Left ventricle myocardium superior (tissue), 1 donor: ENCODE measurements around the gene FLVCR2. TPM values are rescaled to one million over a fixed set of nuclear protein-coding genes. Genes with fewer than 3 reads are reported as not detected.
"Not testable (repeated sequence)": the region's sequence is repeated elsewhere in the genome, so short reads cannot be mapped to it uniquely, and the experiment has no call there.

ENCODE experiments used
- ATAC-seq: fragments of 200-7000 bp; cut with Tn5 transposase; one replicate; pipeline ENCODE4 v1.9.1; 2020; ENCODE audit warnings: mild to moderate bottlenecking, moderate library complexity
- DNase-seq: peaks from one replicate; pipeline ENCODE4 v3.0.0-alpha.2; 2020
- intact Hi-C: fragments of 100-400 bp; cut with micrococcal nuclease; formaldehyde crosslinking; loops from one replicate; pipeline ENCODE4 v1.11.0; 2022
- total RNA-seq: library from RNA; stranded (reverse); fragmentation: NEBNext Ultra II Directional; extraction: Animal tissue kit (Norgen Biotek cat#: 25700); gene quantifications from one replicate; pipeline ENCODE4 v1.2.1, GENCODE V29; 2021
- donor health status: DM: no; HTN: yes; CAD: no; lungs with severe emphysema.

The FLVCR2 gene
- total RNA-seq, 1 donor from 2014 or later, result 5.6 TPM

DNA sequence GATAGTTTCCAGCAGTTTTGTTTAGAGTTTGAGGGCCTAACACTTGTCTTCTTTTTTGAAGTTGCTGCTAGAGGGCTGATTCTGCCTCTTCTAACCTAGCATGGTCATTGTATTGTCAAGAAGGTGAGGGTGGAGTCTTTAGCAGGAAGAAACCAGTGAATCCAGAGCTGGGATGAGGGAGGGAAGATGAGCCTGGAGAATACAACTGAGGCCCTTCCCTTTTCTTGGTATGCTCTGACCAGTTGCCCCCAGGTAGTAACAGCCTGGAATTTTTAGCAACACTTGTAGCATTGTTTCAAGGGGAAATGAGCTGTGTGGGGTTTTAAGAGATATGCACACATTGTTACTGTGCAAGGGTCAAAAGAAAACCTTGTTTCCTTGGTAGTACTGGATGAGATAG, 9.0 kb downstream of the FLVCR2 start:
- intact Hi-C loops, result no loop called here
- no peak for DNase-seq
- ATAC-seq, result no peak

DNA sequence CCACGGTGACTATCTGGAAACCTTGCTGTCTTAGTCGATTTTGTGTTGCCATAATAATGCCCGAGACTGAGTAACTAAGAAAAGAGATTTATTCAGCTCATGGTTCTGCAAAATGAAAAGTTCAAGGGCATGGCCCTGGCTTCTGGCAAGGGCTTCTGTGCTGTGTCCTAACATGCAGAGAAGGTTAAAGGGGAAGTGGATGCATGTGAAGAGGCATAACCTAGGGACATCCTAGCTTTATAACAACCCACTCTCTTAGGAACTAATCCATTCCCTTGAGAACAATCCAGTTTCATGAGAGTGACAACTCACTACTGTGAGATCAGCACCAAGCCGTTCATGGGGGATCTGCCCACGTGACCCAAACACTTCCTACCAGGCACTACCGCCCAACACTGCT, 11.5 kb downstream of the FLVCR2 start:
- intact Hi-C loops, result no loop called here
- no peak for DNase-seq
- ATAC-seq, result no peak

DNA sequence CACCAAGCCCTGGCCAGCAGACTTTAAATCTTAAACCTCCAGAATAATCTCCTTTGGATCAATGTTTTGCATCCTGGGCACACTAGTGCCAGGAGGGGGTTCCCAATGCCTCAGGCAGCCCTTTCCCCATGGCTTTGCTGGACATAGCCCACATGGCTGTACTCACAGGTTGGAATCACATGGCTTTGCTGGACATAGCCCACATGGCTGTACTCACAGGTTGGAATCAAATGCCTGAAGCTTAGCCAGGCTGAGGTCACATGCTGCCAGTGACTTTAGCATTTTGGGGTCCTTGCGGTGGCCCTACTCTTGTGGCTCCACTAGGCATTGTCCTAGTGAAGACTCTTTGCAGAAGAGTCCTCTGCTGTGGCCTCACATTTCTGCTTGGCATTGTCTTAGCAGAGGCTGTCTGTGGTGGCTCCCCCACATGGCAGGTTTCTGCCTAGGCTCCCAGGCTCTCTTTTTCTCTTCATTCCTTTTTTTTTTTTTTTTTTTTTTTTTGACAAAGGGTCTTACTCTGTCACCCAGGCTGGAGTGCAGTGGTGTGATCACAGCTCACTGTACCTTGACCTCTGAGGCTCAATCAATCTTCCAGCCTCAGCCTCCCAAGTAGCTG, 13.0 kb downstream of the FLVCR2 start:
- intact Hi-C loops, result no loop called here
- ATAC-seq, result peak; percentile 37

DNA sequence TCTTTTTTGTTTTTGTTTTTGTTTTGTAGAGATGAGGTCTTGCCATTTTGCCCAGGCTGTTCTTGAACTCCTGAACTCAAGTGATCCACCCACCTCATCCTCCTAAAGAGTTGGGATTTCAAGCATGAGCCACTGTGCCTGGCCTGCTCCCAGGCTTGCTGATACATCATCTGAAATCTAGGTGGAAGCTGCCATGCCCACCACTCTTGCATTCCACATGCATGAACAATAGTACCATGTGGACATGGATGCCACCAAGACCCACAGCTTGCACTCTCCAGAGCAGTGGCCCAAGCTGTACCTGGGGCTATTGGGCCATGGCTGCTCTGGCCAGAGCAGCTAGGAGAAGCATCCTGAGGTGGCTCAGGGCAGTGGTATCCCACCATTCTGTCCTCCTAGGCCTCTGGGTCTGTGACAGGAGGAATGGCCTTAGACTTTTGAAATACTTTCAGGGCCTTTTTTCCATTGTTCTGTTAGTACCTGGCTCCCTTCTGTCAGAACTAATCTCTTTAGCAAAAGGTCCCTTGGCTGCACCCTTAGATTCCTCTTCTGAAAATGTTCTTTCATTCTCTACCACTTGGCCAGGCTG, 13.7 kb downstream of the FLVCR2 start:
- no peak for DNase-seq
- no peak for ATAC-seq
- intact Hi-C loops, result no loop called here

More for the DNA sequence above, 13.0 kb downstream of the FLVCR2 start:
- DNase-seq, result no peak

DNA sequence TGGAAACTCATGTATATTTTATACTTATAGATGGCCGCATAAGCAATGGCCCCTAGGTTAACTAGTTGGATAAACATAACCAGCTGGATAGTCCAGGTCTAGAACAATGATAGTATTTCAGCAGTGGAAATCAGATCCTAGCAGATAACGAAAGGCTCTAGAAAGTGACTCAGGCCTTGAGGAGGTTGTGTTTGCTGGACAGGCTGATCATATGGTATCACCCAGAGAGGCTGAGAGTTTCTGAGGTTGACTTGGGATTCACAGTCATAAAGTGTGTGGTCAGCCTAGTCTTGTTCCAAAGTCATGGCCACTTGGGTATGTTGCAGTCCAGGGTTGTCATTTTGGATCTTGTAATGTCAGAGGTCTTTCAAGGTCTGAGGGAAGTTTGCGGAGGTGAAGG, 16.8 kb downstream of the FLVCR2 start:
- intact Hi-C loops, result no loop called here
- ATAC-seq, result no peak
- no peak for DNase-seq

DNA sequence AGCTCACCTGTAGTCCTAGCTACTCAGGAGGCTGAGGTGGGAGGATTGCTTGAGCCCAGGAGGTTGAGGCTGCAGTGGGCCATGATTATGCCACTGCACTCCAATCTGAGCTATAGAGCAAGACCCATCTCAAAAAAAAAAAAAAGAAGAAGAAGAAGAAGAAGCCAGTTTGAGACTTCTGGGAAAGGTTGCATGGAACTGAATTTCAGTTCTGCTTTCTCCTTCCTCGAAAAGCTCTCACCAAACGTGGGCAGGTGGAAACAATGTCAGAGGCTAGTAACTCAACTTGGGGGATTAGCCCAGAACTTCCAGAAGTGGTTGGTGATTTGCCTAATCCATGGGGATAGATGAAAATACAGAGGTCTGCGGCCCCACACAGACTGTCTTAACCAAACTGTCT, 18.7 kb downstream of the FLVCR2 start:
- no peak for DNase-seq
- ATAC-seq, result no peak
- intact Hi-C loops, result no loop called here

DNA sequence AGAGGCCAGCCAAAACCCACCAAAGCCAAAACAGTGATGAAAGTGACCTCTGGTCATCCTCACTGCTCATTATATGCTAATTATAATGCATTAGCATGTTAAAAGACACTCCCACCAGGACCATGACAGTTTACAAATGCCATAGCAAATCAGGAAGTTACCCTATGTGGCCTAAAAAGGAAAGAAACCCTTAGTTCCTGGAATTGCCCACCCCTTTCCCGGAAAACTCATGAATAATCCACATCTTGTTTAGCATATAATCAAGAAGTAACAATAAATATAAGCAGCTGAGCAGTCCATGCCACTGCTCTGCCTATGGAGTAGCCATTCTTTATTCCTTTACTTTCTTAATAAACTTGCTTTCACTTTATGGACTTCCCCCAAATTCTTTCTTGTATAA, 21.7 kb downstream of the FLVCR2 start:
- intact Hi-C loops, DNase-seq, ATAC-seq: not testable (repeated sequence)

DNA sequence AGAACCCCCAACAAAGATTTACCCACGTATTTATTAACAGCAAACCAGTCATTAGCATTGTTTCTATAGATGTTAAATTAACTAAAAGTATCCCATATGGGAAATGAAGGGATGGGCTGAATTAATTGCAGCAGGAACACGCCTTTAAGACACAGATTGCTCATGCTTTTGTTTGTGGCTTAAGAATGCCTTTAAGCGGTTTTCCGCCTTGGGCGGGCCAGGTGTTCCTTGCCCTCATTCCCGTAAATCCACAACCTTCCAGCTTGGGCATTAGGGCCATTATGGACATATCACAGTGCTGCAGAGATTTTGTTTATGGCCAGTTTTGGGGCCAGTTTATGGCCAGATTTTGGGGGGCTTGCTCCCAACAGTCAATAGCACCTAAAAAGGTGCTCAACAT, 22.6 kb downstream of the FLVCR2 start:
- intact Hi-C loops, ATAC-seq, DNase-seq: not testable (repeated sequence)

DNA sequence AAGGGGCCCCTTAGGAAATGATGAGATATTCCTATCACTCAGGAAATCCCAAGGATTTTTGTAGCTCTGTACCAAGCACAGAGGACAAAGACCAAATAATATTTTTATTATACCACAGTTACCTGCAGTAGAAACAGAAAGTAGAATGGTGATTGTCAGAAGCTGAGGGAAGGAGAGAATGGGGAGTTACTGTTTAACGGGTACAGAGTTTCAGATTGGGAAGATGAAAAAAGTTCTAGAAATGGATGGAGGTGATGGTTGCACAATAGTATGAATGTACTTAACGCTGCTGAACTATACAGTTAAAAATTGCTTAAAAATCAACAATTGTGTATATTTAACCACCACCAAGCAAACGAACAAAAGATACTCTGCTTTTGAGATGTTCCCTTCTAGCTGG, 24.1 kb downstream of the FLVCR2 start:
- intact Hi-C loops, result no loop called here
- ATAC-seq (no peak), DNase-seq (no peak)

DNA sequence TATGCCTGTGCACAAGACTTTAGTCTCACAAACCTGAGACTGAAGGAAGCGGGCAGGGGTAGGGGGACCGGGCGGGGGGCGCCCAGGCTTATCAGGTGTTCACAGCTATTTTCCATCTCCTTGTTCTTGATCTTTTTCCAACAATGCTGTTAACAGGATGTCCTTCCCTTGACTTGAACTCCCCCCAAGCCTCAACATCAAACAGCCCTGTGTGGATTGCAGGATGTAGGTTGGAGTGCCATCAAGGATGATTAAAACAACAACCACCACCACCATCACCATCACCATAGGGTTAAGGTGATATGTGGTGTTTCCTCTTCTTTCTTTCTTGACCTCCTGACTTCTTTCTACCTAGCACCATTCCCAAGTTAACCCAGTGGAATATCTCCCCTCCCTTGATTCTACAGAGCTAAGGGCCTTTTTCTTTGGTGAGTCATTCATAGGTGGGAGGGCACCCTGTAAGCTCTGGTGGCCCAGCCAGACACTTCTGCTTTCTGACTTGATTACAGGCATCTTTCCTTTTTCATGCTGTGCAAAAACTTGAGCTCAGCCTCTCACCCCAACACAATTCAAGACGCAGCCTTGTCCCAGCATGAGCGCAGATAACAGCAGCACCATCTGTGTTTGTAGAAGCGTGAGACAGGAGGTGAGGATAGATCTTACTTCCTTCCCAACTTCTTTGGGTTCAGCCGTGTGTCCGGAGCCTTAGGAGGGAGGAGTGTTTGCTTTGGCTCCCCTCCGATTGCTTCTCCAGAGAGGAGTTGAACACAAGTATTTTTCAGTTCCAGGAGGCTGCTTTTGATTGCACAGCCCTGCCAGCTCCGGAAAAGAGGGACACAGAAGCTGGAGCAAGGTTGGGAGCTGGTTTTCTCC, 26.8 kb downstream of the FLVCR2 start:
- ATAC-seq (peak; percentile 77), DNase-seq (peak; percentile 40)
- intact Hi-C loops, result no loop called here

DNA sequence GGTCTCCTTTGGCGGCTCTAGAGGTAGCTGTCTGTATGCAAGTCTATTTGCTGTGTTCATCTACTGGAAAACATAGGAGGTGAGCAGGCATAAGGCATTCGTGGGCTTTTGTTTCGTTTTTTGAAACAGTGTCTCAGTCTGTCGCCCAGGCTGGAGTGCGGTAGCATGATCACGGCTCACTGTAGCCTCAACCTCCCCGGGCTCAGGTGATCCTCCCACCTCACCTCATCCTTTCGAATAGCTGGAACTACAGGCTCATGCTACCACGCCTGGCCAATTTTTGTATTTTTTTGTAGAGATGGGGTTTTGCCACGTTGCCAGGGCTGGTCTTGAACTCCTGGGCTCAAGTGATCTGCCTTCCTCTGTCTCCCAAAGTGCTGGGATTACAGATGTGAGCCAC, 27.5 kb downstream of the FLVCR2 start:
- ATAC-seq (no peak), DNase-seq (no peak)
- intact Hi-C loops, result no loop called here

DNA sequence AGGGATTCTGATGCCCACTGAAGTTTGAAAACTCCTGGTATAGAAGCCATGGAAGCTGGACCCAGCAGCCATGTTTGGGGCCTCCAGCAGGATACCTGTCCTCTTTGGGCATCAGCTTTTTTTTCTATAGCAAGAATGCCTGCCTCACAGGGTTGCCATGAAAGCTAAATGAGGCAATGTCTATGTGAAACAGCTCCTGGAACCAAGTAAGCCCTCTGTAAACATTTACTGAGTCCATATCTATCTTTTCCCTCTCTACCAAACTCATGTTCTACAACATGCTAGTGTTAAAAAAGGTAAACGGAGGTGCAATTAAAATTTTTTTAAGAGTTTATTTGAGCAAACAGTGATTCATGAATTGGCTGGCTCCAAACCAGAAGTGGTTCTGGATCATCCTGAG, 28.6 kb downstream of the FLVCR2 start:
- DNase-seq (no peak), ATAC-seq (no peak)
- intact Hi-C loops, result no loop called here

DNA sequence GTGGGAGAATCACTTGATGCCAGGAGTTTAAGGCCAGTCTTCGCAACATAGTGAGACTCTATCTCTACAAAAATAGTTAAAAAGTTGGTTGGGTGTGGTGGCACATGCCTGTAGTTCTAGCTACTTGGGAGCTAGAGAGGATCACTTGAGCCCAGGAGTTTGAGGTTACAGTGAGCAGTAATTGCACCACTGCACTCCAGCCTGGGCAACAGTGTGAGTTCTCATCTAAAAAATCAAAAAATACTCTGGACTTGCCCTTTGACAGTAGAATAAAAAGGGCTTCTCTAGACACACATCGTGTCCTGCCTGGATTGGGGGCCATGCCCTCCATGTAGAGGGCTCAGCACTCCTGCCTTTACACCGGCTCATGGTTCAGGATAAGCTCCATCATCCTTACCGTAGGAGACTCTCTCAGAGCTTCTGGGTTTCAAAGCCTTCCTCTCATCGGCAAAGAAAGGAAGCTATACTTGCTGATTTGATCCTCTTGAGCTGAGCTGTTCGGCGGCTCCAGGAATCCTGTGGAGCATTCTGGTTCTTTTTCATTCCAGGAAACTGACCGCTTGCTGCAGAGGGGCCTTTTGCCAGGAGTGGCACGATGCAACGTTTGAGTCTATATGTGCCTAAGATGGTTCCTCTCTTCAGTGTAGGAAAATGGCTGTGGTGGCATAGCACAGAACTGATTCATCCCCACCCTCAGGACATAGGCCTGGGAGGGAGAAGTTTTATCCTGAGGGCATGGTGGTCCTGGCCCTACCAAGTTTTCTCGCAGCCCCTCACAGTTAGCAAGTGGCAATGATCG, 29.6 kb downstream of the FLVCR2 start:
- intact Hi-C loops, result no loop called here
- no peak for ATAC-seq
- DNase-seq, result no peak

DNA sequence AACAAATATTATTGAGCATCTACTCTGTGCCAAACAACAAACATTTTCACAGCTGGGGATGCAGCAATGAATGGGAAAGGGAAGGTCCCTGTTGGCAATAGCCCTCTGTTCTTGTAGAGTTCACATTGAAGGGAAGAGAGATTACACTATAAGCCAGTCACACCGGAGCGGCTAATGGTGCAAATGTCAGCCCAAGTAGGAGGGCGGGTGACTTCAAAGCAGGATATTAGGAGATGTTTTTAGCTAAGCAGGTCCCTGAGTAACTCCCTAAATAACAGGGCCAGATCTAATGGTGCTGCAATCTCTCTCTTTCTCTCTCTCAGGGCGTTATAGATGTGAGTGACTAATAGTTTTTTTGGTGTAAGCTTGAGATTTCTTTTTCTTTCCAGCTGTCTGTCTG, 30.7 kb downstream of the FLVCR2 start:
- intact Hi-C loops, result no loop called here
- DNase-seq, result no peak
- peak; percentile 6 for ATAC-seq

DNA sequence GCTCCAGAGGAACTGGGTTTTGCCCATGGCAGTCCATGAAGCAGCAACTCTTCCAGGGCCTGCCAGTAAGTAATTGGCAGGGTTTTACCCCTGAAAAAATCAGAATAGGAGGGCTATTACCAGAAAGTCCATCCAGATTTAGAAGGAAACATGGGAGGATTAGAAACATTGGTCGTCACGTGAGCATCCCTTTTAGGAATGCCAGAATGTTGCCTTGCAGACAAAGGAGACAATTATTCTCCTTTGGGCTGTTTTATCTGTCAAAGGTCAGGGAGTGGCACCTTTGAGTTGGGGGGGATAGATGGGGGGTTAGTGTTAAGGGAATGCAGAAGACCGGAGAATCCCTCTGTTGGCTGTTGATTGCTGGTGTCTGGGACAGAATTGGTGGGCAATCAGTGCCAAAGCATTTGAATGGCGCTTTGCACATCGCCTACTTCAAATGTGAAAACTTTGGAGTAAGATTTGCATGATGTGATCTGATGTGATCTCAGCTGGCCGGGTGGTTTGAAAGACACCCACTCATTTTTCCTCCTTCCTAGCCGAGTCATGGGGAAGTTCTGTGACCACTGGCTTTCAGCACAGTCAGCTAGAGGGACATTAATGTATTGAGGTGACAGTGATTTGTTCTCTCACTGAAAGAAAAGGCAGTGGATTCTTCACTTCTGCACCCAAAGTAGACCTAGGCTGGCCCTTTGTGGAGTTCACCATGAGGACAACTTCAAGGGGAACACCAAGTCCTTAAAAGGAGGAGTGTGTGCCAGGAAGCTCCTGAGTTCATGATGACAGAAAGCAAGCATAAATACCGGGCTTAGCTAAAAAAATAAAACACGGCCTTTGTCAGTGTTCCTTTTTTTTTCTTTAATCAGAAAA, 31.4 kb downstream of the FLVCR2 start:
- ATAC-seq (peak; percentile 62), DNase-seq (no peak)
- intact Hi-C loops, result no loop called here

DNA sequence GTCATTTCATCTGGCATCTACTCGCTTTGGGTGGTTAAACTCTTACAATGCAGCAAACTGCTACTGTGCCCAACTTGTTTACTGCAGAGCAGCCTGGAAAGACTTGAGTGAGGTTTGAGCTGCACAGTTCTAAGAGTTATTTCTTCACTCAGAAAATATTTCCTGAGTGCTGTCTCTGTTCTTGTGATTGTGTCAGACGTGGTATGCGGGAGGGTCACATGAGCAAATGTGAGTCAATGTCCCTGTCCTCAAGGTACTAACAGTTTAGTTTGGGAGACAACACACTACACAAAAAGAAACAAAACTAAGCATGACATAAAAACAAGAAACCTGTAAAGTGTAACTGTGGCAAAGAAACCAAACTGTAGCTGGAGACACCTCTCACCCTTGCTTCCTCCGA, 32.4 kb downstream of the FLVCR2 start:
- intact Hi-C loops, result no loop called here

DNA sequence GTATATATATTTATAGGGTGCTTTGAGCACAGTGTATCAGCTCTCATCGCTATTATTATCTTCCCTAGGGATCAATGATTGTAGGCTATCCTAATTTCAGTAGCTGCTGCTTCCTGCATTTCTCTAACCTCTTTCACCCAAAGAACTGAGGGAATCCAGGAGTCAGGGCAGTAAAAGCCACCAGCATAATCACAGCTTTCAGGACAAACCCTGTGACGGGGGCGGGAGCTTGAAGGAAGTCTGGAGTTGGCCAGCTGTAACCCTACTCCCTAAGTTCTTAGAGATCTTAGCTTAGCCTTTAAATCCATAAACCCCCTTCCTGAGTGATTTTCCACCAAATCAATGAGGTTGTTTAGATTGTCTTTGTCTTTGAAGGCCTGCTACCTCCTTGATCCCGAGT, 33.7 kb downstream of the FLVCR2 start:
- intact Hi-C loops, result no loop called here
- no peak for DNase-seq
- ATAC-seq, result no peak

More for the DNA sequence above, 32.4 kb downstream of the FLVCR2 start:
- DNase-seq (no peak), ATAC-seq (peak; percentile 16)

DNA sequence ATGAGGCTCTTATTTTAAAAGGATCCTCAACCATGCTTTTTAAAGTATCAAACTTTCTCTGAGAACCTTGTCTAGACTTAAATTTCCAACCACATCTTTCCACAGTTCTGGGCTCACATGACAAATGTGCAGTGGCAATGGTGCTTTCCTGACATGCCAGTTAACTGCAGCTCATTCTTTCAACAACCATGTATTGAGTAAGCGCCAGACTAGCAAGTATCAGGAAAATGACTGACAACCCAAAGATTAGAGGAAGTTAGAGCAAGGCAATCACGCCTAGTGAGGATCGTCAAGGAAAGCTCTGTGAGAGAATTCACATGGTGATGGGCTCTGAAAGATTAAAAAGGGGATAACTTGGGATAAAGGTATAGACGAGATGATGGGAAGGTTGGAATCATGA, 35.8 kb downstream of the FLVCR2 start:
- DNase-seq, result no peak
- no peak for ATAC-seq
- intact Hi-C loops, result no loop called here

DNA sequence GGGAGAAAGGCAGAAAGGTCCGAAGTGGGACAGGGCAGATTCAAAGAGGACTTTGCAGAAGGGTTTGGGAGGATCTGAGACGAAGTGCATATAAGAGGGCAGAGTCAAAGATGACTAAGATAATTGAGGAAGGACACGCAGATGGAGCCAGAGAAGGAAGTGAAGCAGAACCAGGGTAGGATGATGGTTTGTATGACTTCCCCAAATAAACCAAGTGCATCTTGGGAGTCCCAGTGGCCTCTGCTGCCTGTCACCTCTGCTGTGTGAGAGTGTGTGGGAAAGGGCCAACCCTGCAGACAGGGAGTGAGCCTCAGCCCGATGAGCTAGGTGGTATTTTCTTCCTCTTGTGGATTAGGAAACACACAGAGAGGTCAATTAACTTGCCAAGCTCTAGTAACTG, 36.8 kb downstream of the FLVCR2 start:
- intact Hi-C loops, result no loop called here
- ATAC-seq, result peak; percentile 60
- DNase-seq, result peak; percentile 39
